ENCODE data around the gene TUBGCP2.

The TUBGCP2 gene

GRCh38 chr10:133237588-133238465 is 70.8 kb downstream of the TUBGCP2 start, which contains the start of gene VENTX (continued):
- no peak for TF ChIP-seq ZBTB11 (tag by site-specific recombination; conservative IDR thresholded peaks at IDR 0.05; ENCODE audit: low read depth)
- no peak for TF ChIP-seq ZBTB26 (tag by site-specific recombination; optimal IDR thresholded peaks at IDR 0.05)
- TF ChIP-seq TRIM28 (IDR thresholded peaks at IDR 0.05; ENCODE audit: borderline replicate concordance, low read length): no peak
- TF ChIP-seq ZNF561 (tag by site-specific recombination; IDR thresholded peaks at IDR 0.05; ENCODE audit: borderline replicate concordance): no peak
- no peak for TF ChIP-seq YY2 (tag by site-specific recombination; IDR thresholded peaks at IDR 0.05)
- TF ChIP-seq ZNF473 (tag by site-specific recombination; IDR thresholded peaks at IDR 0.05): no peak
- TF ChIP-seq ZNF292 (tag by site-specific recombination; IDR thresholded peaks at IDR 0.05; ENCODE audit: borderline replicate concordance, low read depth): no peak

GRCh38 chr10:133237241-133237587 is 71.5 kb downstream of the TUBGCP2 start:
- no peaks in the 10 kb centered on the region for H3K9me3 ChIP-seq (ENCODE audit: control insufficient read depth, insufficient read depth, low read depth, low read length)
- no peak overlapping the region for H3K27ac ChIP-seq (ENCODE audit: extremely low read depth, low read depth, low read length)
- no peaks in the 10 kb centered on the region for H3K4me1 ChIP-seq (ENCODE audit: control insufficient read depth, insufficient read depth, low read length)
- ChIA-PET CTCF (no interaction called here), POLR2A (no interaction called here)
- TF ChIP-seq ZNF391 (tag by site-specific recombination; IDR thresholded peaks at IDR 0.05; ENCODE audit: borderline replicate concordance, low read depth) (no peak), KLF10 (tag by site-specific recombination; IDR thresholded peaks at IDR 0.05) (no peak), ZNF24 (tag by site-specific recombination; IDR thresholded peaks at IDR 0.05) (no peak), ZNF623 (tag by site-specific recombination; IDR thresholded peaks at IDR 0.05) (no peak), ZBTB44 (tag by site-specific recombination; IDR thresholded peaks at IDR 0.05) (no peak)
- no peaks in the 10 kb centered on the region for H3K36me3 ChIP-seq (ENCODE audit: control insufficient read depth in 2 of 2, insufficient read depth in 1 of 2, low read length in 2 of 2)
- H3K4me3 ChIP-seq (ENCODE audit: low read depth, low read length): no peak overlapping the region

- ChIA-PET CTCF (no interaction called here), POLR2A (no interaction called here)
- H3K4me1 ChIP-seq (ENCODE audit: control insufficient read depth, insufficient read depth, low read length): no peaks in the 10 kb centered on the region
- no peak overlapping the region for H3K4me3 ChIP-seq (ENCODE audit: low read depth, low read length)
- no peaks in the 10 kb centered on the region for H3K36me3 ChIP-seq (ENCODE audit: control insufficient read depth in 2 of 2, insufficient read depth in 1 of 2, low read length in 2 of 2)
- no peak overlapping the region for H3K27ac ChIP-seq (ENCODE audit: extremely low read depth, low read depth, low read length)
- no peaks in the 10 kb centered on the region for H3K9me3 ChIP-seq (ENCODE audit: control insufficient read depth, insufficient read depth, low read depth, low read length)
- TF ChIP-seq OVOL3 (tag by site-specific recombination; IDR thresholded peaks at IDR 0.05) (no peak), TRIM28 (IDR thresholded peaks at IDR 0.05; ENCODE audit: borderline replicate concordance, low read length) (no peak), PRDM2 (tag by site-specific recombination; IDR thresholded peaks at IDR 0.05; ENCODE audit: borderline replicate concordance) (no peak), ZNF10 (tag by site-specific recombination; IDR thresholded peaks at IDR 0.05) (no peak), ZNF223 (tag by site-specific recombination; IDR thresholded peaks at IDR 0.05) (no peak), ZNF19 (tag by site-specific recombination; IDR thresholded peaks at IDR 0.05; ENCODE audit: low read depth) (no peak), ZNF514 (tag by site-specific recombination; IDR thresholded peaks at IDR 0.05) (no peak), SP7 (tag by site-specific recombination; IDR thresholded peaks at IDR 0.05) (no peak)
These were observed 72.1 kb downstream of the TUBGCP2 start for GRCh38 chr10:133236401-133237240.

All from HEK293 (cell line).